MM.1S (cell line): ENCODE measurements around the gene PSMG3.

Experiments
- CTCF ChIP-seq: fragments of 300-600 bp; sonication (generic); IDR thresholded peaks from 2 replicates; pipeline ENCODE4 v1.5.1; 2016; ENCODE audit warnings: antibody characterized with exemption, low read length, mixed read lengths
- EZH2 ChIP-seq: fragments of 300-600 bp; sonication (generic); optimal IDR thresholded peaks from 2 replicates; pipeline ENCODE3; 2017; ENCODE audit warnings: low read depth, mild to moderate bottlenecking, antibody characterized with exemption, low read length, mixed read lengths

- no peak for TF ChIP-seq CTCF
- TF ChIP-seq EZH2 = no peak
Observed at GRCh38 chr7:1537535-1538412, 32.1 kb downstream of the PSMG3 start.
